HepG2 (cell line): ENCODE results near the gene PDCD10. TPM values are rescaled to one million over a fixed set of nuclear protein-coding genes. Genes with fewer than 3 reads are reported as not detected.

Experiments used
- BORCS8-MEF2B ChIP-seq: sonication (generic); formaldehyde crosslinking; IDR thresholded peaks from 2 replicates; pipeline ENCODE4 v1.8.0; 2022; ENCODE audit warnings: mild to moderate bottlenecking, missing genetic modification reagents
- GPBP1L1 ChIP-seq: sonication (generic); formaldehyde crosslinking; IDR thresholded peaks from 2 replicates; pipeline ENCODE4 v1.5.0; 2020; ENCODE audit warnings: mild to moderate bottlenecking, missing genetic modification reagents
- IKZF5 ChIP-seq: IDR thresholded peaks from 2 replicates; pipeline ENCODE4 v1.6.1; 2018; ENCODE audit warnings: missing genetic modification reagents, mild to moderate bottlenecking, missing compliant biosample characterization
- ISL2 ChIP-seq: sonication (generic); formaldehyde crosslinking; IDR thresholded peaks from 2 replicates; pipeline ENCODE4 v1.5.0; 2020; ENCODE audit warnings: missing genetic modification reagents
- ISX ChIP-seq: sonication (generic); formaldehyde crosslinking; conservative IDR thresholded peaks from 2 replicates; pipeline ENCODE4 v1.5.0; 2020; ENCODE audit warnings: missing genetic modification reagents
- PCBP2 ChIP-seq: fragments of 200-400 bp; formaldehyde crosslinking; optimal IDR thresholded peaks from 2 replicates; pipeline ENCODE3; 2018; ENCODE audit warnings: low read length, low read depth; ENCODE audit not compliant: poor library complexity, severe bottlenecking
- SMAD3 ChIP-seq: sonication (generic); formaldehyde crosslinking; IDR thresholded peaks from 2 replicates; pipeline ENCODE4 v1.4.0; 2020; ENCODE audit warnings: missing genetic modification reagents
- SMARCC2 ChIP-seq: fragments of 450-650 bp; IDR thresholded peaks from 2 replicates; pipeline ENCODE4 v1.6.1; 2017; ENCODE audit warnings: antibody characterized with exemption, mild to moderate bottlenecking
- SMYD3 ChIP-seq: sonication (generic); formaldehyde crosslinking; IDR thresholded peaks from 2 replicates; pipeline ENCODE4 v1.8.1; 2023; ENCODE audit warnings: mild to moderate bottlenecking, missing genetic modification reagents
- TBP ChIP-seq: sonication (generic); formaldehyde crosslinking; IDR thresholded peaks from 2 replicates; pipeline ENCODE4 v1.5.0; 2020; ENCODE audit warnings: missing genetic modification reagents
- TGIF2 ChIP-seq: IDR thresholded peaks from 2 replicates; pipeline ENCODE4 v1.6.1; 2016; ENCODE audit warnings: control low read depth, missing compliant biosample characterization
- ZMAT5 ChIP-seq: sonication (generic); formaldehyde crosslinking; IDR thresholded peaks from 2 replicates; pipeline ENCODE4 v1.5.0; 2020; ENCODE audit warnings: mild to moderate bottlenecking, low read depth, missing genetic modification reagents, borderline replicate concordance
- ZNF101 ChIP-seq: sonication (generic); formaldehyde crosslinking; IDR thresholded peaks from 2 replicates; pipeline ENCODE4 v1.4.0; 2020; ENCODE audit warnings: mild to moderate bottlenecking, low read depth, missing genetic modification reagents, borderline replicate concordance
- ZNF382 ChIP-seq: sonication (generic); formaldehyde crosslinking; IDR thresholded peaks from 2 replicates; pipeline ENCODE4 v1.5.0; 2020; ENCODE audit warnings: missing genetic modification reagents, mild to moderate bottlenecking, borderline replicate concordance
- ZNF543 ChIP-seq: sonication (generic); formaldehyde crosslinking; IDR thresholded peaks from 2 replicates; pipeline ENCODE4 v1.4.0; 2020; ENCODE audit warnings: mild to moderate bottlenecking, missing genetic modification reagents
- ZNF558 ChIP-seq: sonication (generic); formaldehyde crosslinking; IDR thresholded peaks from 2 replicates; pipeline ENCODE4 v1.9.0; 2022; ENCODE audit warnings: mild to moderate bottlenecking, missing genetic modification reagents, borderline replicate concordance
- ZNF646 ChIP-seq: sonication (generic); formaldehyde crosslinking; IDR thresholded peaks from 2 replicates; pipeline ENCODE4 v1.9.0; 2021; ENCODE audit warnings: mild to moderate bottlenecking, missing genetic modification reagents
- ZSCAN9 ChIP-seq: IDR thresholded peaks from 2 replicates; pipeline ENCODE4 v1.6.1; 2016; ENCODE audit warnings: borderline replicate concordance
- polyA plus RNA-seq, 8 experiments: library from polyadenylated mRNA; depleted of rRNA in 3 of 8; stranded (reverse) in 7 of 8; unstranded in 1 of 8; fragments of >200 nt; fragmentation: Illumina TruSeq in 4 of 8; extraction: Trizol in 4 of 8; gene quantifications; 2 replicates each; pipeline versions ENCODE4 v1.2.1 to v1.2.3, GENCODE V29; 2011 to 2016; ENCODE audit warnings: low read depth in 4 of 8, missing spikeins in 1 of 8, mixed read lengths in 1 of 8; ENCODE audit not compliant: insufficient read depth in 1 of 8
- total RNA-seq, 5 experiments: library from RNA; depleted of rRNA; stranded (reverse); fragments of >200 nt; fragmentation: Illumina TruSeq; extraction: Trizol; gene quantifications; 2 replicates each; pipeline ENCODE4 v1.2.3, GENCODE V29; 2016; ENCODE audit warnings: low read depth in 1 of 5
- TF ChIP-seq, protein P1 (sequence below): sonication (generic); formaldehyde crosslinking; IDR thresholded peaks from 2 replicates; pipeline ENCODE4 v1.4.0; 2020; ENCODE audit warnings: missing genetic modification reagents

The PDCD10 gene
- total and polyA plus RNA-seq, 2 of the 13 experiments (the other 11 are each of a cell fraction or from before 2014, with no cell fraction given): 48.5 to 53.9 TPM

GRCh38 chr3:167734498-167735232 is at the start of gene PDCD10 (continued):
- TF ChIP-seq, protein P1, sequence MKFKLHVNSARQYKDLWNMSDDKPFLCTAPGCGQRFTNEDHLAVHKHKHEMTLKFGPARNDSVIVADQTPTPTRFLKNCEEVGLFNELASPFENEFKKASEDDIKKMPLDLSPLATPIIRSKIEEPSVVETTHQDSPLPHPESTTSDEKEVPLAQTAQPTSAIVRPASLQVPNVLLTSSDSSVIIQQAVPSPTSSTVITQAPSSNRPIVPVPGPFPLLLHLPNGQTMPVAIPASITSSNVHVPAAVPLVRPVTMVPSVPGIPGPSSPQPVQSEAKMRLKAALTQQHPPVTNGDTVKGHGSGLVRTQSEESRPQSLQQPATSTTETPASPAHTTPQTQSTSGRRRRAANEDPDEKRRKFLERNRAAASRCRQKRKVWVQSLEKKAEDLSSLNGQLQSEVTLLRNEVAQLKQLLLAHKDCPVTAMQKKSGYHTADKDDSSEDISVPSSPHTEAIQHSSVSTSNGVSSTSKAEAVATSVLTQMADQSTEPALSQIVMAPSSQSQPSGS (CRISPR knock-in tag): no peak; the same call in 1 of the 2 replicates
- TF ChIP-seq SMARCC2: no peak
- TF ChIP-seq SMAD3: peak; percentile 78; the same call in 1 of the 2 replicates
- TF ChIP-seq ZNF543 (CRISPR knock-in tag): no peak
- peak; percentile 87; the same call in 1 of the 2 replicates for TF ChIP-seq ZNF558 (CRISPR knock-in tag)
- TF ChIP-seq TGIF2 (CRISPR knock-in tag): no peak
- no peak for TF ChIP-seq ZNF646 (CRISPR knock-in tag)
- 0 out of 2 replicates have a peak, but pooled peaks have one; percentile 22 for TF ChIP-seq ZSCAN9 (CRISPR knock-in tag)
- TF ChIP-seq GPBP1L1 (CRISPR knock-in tag): no peak
- TF ChIP-seq TBP (CRISPR knock-in tag): no peak
- TF ChIP-seq BORCS8-MEF2B (CRISPR knock-in tag): peak; percentile 40; the same call in 1 of the 2 replicates
- TF ChIP-seq ZNF382 (CRISPR knock-in tag): no peak
- TF ChIP-seq PCBP2: no peak
- no peak for TF ChIP-seq ZNF101 (CRISPR knock-in tag)
- peak; percentile 18; the same call in 1 of the 2 replicates for TF ChIP-seq ISL2 (CRISPR knock-in tag)
- TF ChIP-seq ISX (CRISPR knock-in tag): no peak
- no peak; the same call in 1 of the 2 replicates for TF ChIP-seq IKZF5 (CRISPR knock-in tag)
- TF ChIP-seq ZMAT5 (CRISPR knock-in tag): no peak
- no peak for TF ChIP-seq SMYD3
